ENCODE data around the gene BCOR.

Gene BCOR

DNA sequence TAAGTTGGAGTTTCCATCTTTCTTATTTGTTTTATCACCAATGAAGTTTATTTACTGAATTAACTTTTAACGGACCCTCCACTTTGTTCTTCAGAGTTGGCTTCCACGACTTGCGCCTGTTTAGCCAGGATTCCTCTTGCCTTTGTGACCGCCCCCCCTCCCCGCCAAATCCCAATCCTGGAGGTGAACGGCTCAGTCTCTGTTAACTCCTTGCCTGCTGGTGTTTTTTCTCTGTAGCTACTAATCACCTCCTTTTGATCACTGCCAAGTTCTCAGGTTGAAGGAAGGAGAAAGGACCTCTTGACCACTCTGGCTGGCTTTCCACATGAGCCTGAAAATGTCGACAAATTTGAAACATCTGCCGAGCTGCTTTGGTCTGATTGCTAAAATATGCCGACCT lies 46.8 kb upstream of the BCOR start:
- DNase-seq (ENCODE audit: low spot score), result no peak
- TF ChIP-seq, protein P1, sequence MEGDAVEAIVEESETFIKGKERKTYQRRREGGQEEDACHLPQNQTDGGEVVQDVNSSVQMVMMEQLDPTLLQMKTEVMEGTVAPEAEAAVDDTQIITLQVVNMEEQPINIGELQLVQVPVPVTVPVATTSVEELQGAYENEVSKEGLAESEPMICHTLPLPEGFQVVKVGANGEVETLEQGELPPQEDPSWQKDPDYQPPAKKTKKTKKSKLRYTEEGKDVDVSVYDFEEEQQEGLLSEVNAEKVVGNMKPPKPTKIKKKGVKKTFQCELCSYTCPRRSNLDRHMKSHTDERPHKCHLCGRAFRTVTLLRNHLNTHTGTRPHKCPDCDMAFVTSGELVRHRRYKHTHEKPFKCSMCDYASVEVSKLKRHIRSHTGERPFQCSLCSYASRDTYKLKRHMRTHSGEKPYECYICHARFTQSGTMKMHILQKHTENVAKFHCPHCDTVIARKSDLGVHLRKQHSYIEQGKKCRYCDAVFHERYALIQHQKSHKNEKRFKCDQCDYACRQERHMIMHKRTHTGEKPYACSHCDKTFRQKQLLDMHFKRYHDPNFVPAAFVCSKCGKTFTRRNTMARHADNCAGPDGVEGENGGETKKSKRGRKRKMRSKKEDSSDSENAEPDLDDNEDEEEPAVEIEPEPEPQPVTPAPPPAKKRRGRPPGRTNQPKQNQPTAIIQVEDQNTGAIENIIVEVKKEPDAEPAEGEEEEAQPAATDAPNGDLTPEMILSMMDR (IDR thresholded peaks at IDR 0.05; ENCODE audit: extremely low read depth, insufficient read depth, missing control alignments), result no peak
- in situ Hi-C loops (cut with MboI; ENCODE audit: low pct_unique_long_range_greater_than_20kb, low sequenced_read_pairs, unreplicated experiment), result no loop called here

DNA sequence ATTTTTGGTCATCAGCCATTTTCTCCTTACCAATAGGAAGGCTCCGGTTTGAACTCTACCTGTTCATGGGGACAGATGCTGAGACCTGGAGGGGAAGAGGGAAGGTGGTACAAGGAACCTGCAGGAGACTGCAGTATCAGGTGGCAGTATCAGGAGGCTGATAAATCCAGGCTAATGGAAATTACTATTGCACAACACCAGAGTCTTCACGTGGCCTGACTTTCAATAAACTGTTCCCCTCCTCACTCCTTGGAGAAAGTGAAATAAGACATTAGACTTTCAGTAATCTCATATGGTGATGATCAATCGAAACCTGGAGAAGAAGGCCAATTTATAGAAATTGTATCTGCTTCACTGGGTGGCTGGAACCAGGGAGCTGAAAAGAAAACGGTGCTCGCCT lies 46.2 kb upstream of the BCOR start:
- TF ChIP-seq, protein P1 (IDR thresholded peaks at IDR 0.05; ENCODE audit: extremely low read depth, insufficient read depth, missing control alignments), result no peak
- no peak for DNase-seq (ENCODE audit: low spot score)
- in situ Hi-C loops (cut with MboI; ENCODE audit: low pct_unique_long_range_greater_than_20kb, low sequenced_read_pairs, unreplicated experiment), result no loop called here

DNA sequence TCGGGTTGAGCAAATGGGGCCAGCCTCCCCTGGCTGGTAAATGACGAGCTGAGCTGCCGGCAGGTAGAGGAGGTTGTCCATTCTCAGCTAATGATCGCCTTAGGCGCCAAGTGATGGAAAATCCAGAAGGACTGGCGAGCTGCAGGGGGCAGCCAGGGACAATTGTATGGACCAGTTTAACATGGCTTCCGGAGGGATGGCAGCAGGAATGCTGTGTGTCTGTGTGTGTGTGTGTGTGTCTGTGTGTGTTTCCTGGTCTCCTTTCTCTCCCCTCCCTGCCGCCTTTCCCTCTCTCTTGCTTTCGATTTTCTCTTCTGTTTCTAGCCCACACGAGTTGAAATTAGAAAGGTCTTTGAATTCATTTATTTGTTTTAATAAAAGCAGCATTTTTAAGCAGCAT lies 45.2 kb upstream of the BCOR start:
- TF ChIP-seq, protein P1 (IDR thresholded peaks at IDR 0.05; ENCODE audit: extremely low read depth, insufficient read depth, missing control alignments), result no peak
- no peak for DNase-seq (ENCODE audit: low spot score)
- in situ Hi-C loops (cut with MboI; ENCODE audit: low pct_unique_long_range_greater_than_20kb, low sequenced_read_pairs, unreplicated experiment), result no loop called here

DNA sequence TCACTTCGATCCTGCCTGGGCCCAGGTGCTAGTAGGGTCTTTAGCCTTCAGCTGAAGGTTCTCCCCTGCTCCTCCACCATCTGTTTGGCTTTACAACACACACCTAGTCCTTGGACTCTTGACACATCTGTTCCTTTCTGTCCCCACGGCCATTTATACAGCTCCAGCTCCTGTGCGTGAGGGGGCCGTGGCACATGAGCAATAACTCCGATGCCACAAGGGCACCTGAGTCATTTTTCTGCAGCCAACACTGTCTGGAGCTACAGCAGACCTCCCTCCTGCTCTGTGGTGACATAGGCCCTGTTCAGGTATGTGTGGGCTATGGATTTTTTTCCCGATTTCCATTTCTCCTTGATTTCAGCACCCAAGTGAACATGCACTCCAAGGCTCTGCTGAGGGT lies 44.7 kb upstream of the BCOR start:
- no peak for DNase-seq (ENCODE audit: low spot score)
- in situ Hi-C loops (cut with MboI; ENCODE audit: low pct_unique_long_range_greater_than_20kb, low sequenced_read_pairs, unreplicated experiment), result no loop called here
- TF ChIP-seq, protein P1 (IDR thresholded peaks at IDR 0.05; ENCODE audit: extremely low read depth, insufficient read depth, missing control alignments), result no peak

DNA sequence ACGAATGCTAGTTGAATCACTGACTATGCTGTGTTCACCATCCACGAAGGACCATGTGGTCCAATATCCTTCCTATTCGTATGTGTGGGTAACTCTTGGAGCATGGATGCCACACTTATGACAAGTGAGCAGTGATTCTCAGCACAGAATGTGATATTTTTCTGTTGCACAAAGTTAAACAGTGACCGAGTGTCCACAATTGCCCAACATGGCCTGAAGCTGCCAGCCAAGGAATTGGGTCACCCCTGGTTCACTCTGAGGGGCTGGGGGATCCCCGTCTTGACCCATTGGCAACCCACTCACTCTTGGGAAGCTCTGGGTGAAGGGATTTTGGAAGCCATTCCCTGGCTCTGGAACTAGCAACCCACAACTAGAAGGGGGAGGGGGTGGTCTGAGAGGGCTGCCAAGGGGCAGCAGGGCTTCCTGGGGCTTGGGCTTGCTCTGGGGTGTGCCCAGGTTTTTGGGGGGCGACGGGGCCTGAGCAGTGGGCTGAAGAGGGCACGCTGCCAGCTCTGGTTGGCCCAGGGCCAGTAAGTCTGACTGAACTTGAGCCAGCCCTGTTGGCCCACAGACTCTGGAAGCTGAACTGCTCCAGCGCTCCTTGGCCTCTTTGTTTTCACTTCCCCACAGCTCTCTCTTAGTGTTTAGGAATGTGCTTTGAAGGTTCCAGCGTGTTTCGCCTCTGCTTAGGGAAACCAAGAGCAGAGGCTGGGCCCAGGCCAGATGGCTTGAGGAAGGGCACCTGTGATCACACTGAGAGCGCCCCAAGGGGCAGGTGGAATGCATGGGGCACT lies 43.1 kb upstream of the BCOR start:
- no peak for DNase-seq (ENCODE audit: low spot score)
- in situ Hi-C loops (cut with MboI; ENCODE audit: low pct_unique_long_range_greater_than_20kb, low sequenced_read_pairs, unreplicated experiment), result no loop called here
- TF ChIP-seq, protein P1 (IDR thresholded peaks at IDR 0.05; ENCODE audit: extremely low read depth, insufficient read depth, missing control alignments), result no peak

DNA sequence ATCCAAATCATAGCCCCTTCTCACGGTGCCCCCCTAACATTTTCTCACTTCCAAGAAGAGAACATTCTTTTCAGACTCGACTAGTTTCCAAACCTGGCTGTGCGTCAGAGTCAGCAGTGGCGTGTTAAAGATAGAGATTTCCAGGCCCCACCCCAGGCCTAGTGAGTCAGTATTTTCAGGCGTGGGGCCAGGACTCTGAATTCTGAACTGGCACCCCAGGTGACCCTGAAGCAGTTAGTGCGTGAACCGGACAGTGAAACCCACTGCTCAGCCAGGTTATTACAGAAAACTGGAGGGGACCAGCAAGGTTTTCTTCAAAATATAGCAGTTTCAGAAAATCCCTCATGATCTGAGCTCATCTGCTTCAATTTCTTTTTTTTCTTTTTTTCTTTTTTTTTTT lies 35.0 kb upstream of the BCOR start:
- TF ChIP-seq, protein P1 (IDR thresholded peaks at IDR 0.05; ENCODE audit: extremely low read depth, insufficient read depth, missing control alignments), result no peak
- in situ Hi-C loops (cut with MboI; ENCODE audit: low pct_unique_long_range_greater_than_20kb, low sequenced_read_pairs, unreplicated experiment), result no loop called here

More for the DNA sequence above, 35.0 kb upstream of the BCOR start:
- no peak for DNase-seq (ENCODE audit: low spot score)

All from GM13977 (cell line).